ENCODE data around the gene PRKCA. TPM values are rescaled to one million over a fixed set of nuclear protein-coding genes. Genes with fewer than 3 reads are reported as not detected.
A peak's percentile ranks its signal among the peaks of the same experiment; 100 is the strongest.

The PRKCA gene
- total and polyA plus RNA-seq, 2 donors (not counting 3 experiments of a cell fraction or from before 2014, with no cell fraction given) = 7.5 to 34.2 TPM

DNA sequence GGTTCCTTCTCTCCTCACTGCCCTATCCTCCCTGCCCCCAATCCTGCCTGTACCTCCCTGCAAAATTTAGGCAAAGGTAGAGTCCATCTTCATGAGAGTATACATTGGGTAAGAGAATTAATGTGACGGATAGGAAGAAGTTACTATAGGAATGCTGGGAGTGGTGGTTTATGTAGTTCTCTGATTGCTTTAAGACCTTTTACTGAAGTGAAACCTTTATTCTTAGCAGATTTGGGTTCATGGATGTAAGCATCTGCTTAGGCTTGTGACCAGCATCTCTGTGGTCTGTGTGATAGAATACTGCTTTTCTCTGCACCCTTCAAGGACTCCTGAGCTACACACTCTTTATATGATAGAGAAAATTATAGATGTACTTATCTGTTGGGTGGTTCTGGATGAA lies 127.3 kb downstream of the PRKCA start:
- no peak for DNase-seq (ENCODE audit: low read depth, low spot score)
- dilution Hi-C loops (cut with MboI; ENCODE audit: extremely low pct_ligation_motif_present, low sequenced_read_pairs) (no loop called here), intact Hi-C loops (cut with micrococcal nuclease) (loop anchor here (10.0 kb wide), 1 partner anchor 175 kb away; no protein-coding TSS in a partner anchor)
- H3K9me1 ChIP-seq (replicated peaks; ENCODE audit: control insufficient read depth, extremely low read depth, insufficient read depth, low read length) = no peaks in the 10 kb centered on the region
- no TSS peak for BruUV-seq (replicated peaks)
- H3K9ac ChIP-seq (replicated peaks; ENCODE audit: extremely low read depth, insufficient read depth, low read length) = no peak overlapping the region
- H3K9me3 ChIP-seq (replicated peaks; ENCODE audit: control insufficient read depth, insufficient read depth, low read length) = no peaks in the 10 kb centered on the region
- H3K27me3 ChIP-seq (ENCODE audit: control insufficient read depth in 2 of 2, insufficient read depth in 2 of 2, low read length in 2 of 2) = no peaks in the 10 kb centered on the region
- no peak overlapping the region for H3K27ac ChIP-seq (ENCODE audit: insufficient read depth, low read depth, low read length)
- no peak overlapping the region for H3K4me3 ChIP-seq (replicated peaks in 1 of 3; ENCODE audit: insufficient read depth in 1 of 3, low read depth in 1 of 3, low read length in 3 of 3)
- H4K20me1 ChIP-seq (replicated peaks; ENCODE audit: control insufficient read depth, extremely low read depth, insufficient read depth, low read length) = no peaks in the 10 kb centered on the region
- H3K4me1 ChIP-seq (ENCODE audit: control insufficient read depth, extremely low read depth, insufficient read depth, low read length) = peaks cover 16% of the 10 kb centered on the region
- H3K36me3 ChIP-seq (ENCODE audit: control insufficient read depth in 2 of 2, extremely low read depth in 1 of 2, insufficient read depth in 2 of 2, low read length in 2 of 2) = no peaks in the 10 kb centered on the region
- no peak for TF ChIP-seq POLR2AphosphoS5 (IDR thresholded peaks at IDR 0.05; ENCODE audit: insufficient read depth, low read depth, low read length)
- H2AFZ ChIP-seq (ENCODE audit: low read depth, low read length) = no peak overlapping the region
- peaks cover 28% of the 10 kb centered on the region for H3K79me2 ChIP-seq (ENCODE audit: control insufficient read depth, insufficient read depth, low read length)
- H3K4me2 ChIP-seq (ENCODE audit: insufficient read depth, low read length) = no peak overlapping the region
- ChIA-PET POLR2A (no interaction called here), CTCF (interaction anchor here (1.5 kb wide), 1 partner anchor 30 kb away, joined by 4 read pairs; no protein-coding TSS in a partner anchor)
- no peak for FAIRE-seq

GRCh38 chr17:66430846-66431795 lies 128.7 kb downstream of the PRKCA start:
- H2AFZ ChIP-seq (ENCODE audit: low read depth, low read length) = no peak overlapping the region
- peaks cover 19% of the 10 kb centered on the region for H3K79me2 ChIP-seq (ENCODE audit: control insufficient read depth, insufficient read depth, low read length)
- H3K9me1 ChIP-seq (replicated peaks; ENCODE audit: control insufficient read depth, extremely low read depth, insufficient read depth, low read length) = no peaks in the 10 kb centered on the region
- no TSS peak for BruUV-seq (replicated peaks)
- no peaks in the 10 kb centered on the region for H3K9me3 ChIP-seq (replicated peaks; ENCODE audit: control insufficient read depth, insufficient read depth, low read length)
- no peaks in the 10 kb centered on the region for H3K36me3 ChIP-seq (ENCODE audit: control insufficient read depth in 2 of 2, extremely low read depth in 1 of 2, insufficient read depth in 2 of 2, low read length in 2 of 2)
- dilution Hi-C loops (cut with MboI; ENCODE audit: extremely low pct_ligation_motif_present, low sequenced_read_pairs) = no loop called here
- H3K9ac ChIP-seq (replicated peaks; ENCODE audit: extremely low read depth, insufficient read depth, low read length) = no peak overlapping the region
- H3K27me3 ChIP-seq (ENCODE audit: control insufficient read depth in 2 of 2, insufficient read depth in 2 of 2, low read length in 2 of 2) = no peaks in the 10 kb centered on the region
- POLR2A ChIA-PET = no interaction called here
- intact Hi-C loops (cut with micrococcal nuclease) = no loop called here
- no peaks in the 10 kb centered on the region for H4K20me1 ChIP-seq (replicated peaks; ENCODE audit: control insufficient read depth, extremely low read depth, insufficient read depth, low read length)
- peak overlapping the region; percentile 48 for H3K4me2 ChIP-seq (ENCODE audit: insufficient read depth, low read length)
- CTCF ChIA-PET = interaction anchor here (1.1 to 2.8 kb wide), 9 partner anchors 11 to 243 kb away, joined by 3 to 15 read pairs (median 4); no protein-coding TSS in a partner anchor
- no peak overlapping the region for H3K27ac ChIP-seq (ENCODE audit: insufficient read depth, low read depth, low read length)
- peaks cover 16% of the 10 kb centered on the region for H3K4me1 ChIP-seq (ENCODE audit: control insufficient read depth, extremely low read depth, insufficient read depth, low read length)
- FAIRE-seq (peak; percentile 8), DNase-seq (ENCODE audit: low read depth, low spot score) (no peak)
- H3K4me3 ChIP-seq (replicated peaks in 1 of 3; ENCODE audit: insufficient read depth in 1 of 3, low read depth in 1 of 3, low read length in 3 of 3) = no peak overlapping the region
- TF ChIP-seq FOS (IDR thresholded peaks at IDR 0.05; ENCODE audit: borderline replicate concordance, insufficient read depth, low read length) = no peak
- no peak for TF ChIP-seq EZH2 (IDR thresholded peaks at IDR 0.05; ENCODE audit: borderline replicate concordance, low read depth, low read length, severe bottlenecking)
- no peak for TF ChIP-seq GATA2 (IDR thresholded peaks at IDR 0.05; ENCODE audit: insufficient read depth, insufficient read length, low read depth, low read length)
- no peak for TF ChIP-seq JUN (IDR thresholded peaks at IDR 0.05; ENCODE audit: borderline replicate concordance, insufficient read depth, insufficient read length, low read depth)
- TF ChIP-seq, protein P1, sequence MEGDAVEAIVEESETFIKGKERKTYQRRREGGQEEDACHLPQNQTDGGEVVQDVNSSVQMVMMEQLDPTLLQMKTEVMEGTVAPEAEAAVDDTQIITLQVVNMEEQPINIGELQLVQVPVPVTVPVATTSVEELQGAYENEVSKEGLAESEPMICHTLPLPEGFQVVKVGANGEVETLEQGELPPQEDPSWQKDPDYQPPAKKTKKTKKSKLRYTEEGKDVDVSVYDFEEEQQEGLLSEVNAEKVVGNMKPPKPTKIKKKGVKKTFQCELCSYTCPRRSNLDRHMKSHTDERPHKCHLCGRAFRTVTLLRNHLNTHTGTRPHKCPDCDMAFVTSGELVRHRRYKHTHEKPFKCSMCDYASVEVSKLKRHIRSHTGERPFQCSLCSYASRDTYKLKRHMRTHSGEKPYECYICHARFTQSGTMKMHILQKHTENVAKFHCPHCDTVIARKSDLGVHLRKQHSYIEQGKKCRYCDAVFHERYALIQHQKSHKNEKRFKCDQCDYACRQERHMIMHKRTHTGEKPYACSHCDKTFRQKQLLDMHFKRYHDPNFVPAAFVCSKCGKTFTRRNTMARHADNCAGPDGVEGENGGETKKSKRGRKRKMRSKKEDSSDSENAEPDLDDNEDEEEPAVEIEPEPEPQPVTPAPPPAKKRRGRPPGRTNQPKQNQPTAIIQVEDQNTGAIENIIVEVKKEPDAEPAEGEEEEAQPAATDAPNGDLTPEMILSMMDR (IDR thresholded peaks at IDR 0.05; ENCODE audit: extremely low read depth in 1 of 2, insufficient read depth in 1 of 2, low read depth in 1 of 2, low read length in 2 of 2) = no peak
- TF ChIP-seq POLR2AphosphoS5 (IDR thresholded peaks at IDR 0.05; ENCODE audit: insufficient read depth, low read depth, low read length) = no peak
- TF ChIP-seq MYC (IDR thresholded peaks at IDR 0.05; ENCODE audit: low read depth, low read length) = no peak
- TF ChIP-seq MAX (IDR thresholded peaks at IDR 0.05; ENCODE audit: insufficient read depth, insufficient read length) = no peak
- no peak for TF ChIP-seq POLR2A (IDR thresholded peaks at IDR 0.05; ENCODE audit: low read depth, low read length)

Measured in endothelial cell of umbilical vein (primary cell).